SU-DHL-6 (cell line): ENCODE data around the gene NPAS2.

ENCODE experiments used
- CTCF ChIP-seq: fragments of 200-600 bp; sonication (generic); IDR thresholded peaks from one replicate; pipeline ENCODE4 v1.5.1; 2017; ENCODE audit warnings: antibody characterized with exemption, mild to moderate bottlenecking, low read length, moderate library complexity; ENCODE audit not compliant: insufficient read depth, poor library complexity, severe bottlenecking
- EZH2phosphoT487 ChIP-seq: fragments of 200-600 bp; sonication (generic), shearing (Covaris generic); conservative IDR thresholded peaks from 2 replicates; pipeline ENCODE4 v1.6.1; 2018; ENCODE audit warnings: mild to moderate bottlenecking, antibody characterized with exemption, low read length, moderate library complexity, mixed read lengths

- TF ChIP-seq CTCF = no peak
- no peak for TF ChIP-seq EZH2phosphoT487
Measured at GRCh38 chr2:101017371-101017770, 197.4 kb downstream of the NPAS2 start.
